ENCODE results near the gene BTLA. TPM values are rescaled to one million over a fixed set of nuclear protein-coding genes. Genes with fewer than 3 reads are reported as not detected.
A peak's percentile ranks its signal among the peaks of the same experiment; 100 is the strongest.

BTLA gene
- total and polyA plus RNA-seq, 2 of the 8 experiments (the other 6 are each of a cell fraction or from before 2014, with no cell fraction given) = not detected

GRCh38 chr3:112437146-112438022 is 61.9 kb downstream of the BTLA start (continued):
- peak; percentile 83 to 89 for TF ChIP-seq RAD21 (IDR thresholded peaks at IDR 0.05 in 1 of 2, conservative IDR thresholded peaks at IDR 0.05 in 1 of 2; ENCODE audit: low read depth in 2 of 2, low read length in 2 of 2)
- no peak for TF ChIP-seq NRF1 (IDR thresholded peaks at IDR 0.05; ENCODE audit: low read depth, low read length)
- no peak for TF ChIP-seq SP1 (IDR thresholded peaks at IDR 0.05; ENCODE audit: low read depth, low read length)
- no peak for TF ChIP-seq TBP (IDR thresholded peaks at IDR 0.05; ENCODE audit: low read depth, low read length)
- TF ChIP-seq, protein P1, sequence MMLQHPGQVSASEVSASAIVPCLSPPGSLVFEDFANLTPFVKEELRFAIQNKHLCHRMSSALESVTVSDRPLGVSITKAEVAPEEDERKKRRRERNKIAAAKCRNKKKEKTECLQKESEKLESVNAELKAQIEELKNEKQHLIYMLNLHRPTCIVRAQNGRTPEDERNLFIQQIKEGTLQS (IDR thresholded peaks at IDR 0.05; ENCODE audit: insufficient read depth, low read depth, low read length) = no peak

All from H1 (cell line).